ENCODE results near the gene C1orf56.
A peak's percentile ranks its signal among the peaks of the same experiment; 100 is the strongest.

Gene C1orf56

DNA sequence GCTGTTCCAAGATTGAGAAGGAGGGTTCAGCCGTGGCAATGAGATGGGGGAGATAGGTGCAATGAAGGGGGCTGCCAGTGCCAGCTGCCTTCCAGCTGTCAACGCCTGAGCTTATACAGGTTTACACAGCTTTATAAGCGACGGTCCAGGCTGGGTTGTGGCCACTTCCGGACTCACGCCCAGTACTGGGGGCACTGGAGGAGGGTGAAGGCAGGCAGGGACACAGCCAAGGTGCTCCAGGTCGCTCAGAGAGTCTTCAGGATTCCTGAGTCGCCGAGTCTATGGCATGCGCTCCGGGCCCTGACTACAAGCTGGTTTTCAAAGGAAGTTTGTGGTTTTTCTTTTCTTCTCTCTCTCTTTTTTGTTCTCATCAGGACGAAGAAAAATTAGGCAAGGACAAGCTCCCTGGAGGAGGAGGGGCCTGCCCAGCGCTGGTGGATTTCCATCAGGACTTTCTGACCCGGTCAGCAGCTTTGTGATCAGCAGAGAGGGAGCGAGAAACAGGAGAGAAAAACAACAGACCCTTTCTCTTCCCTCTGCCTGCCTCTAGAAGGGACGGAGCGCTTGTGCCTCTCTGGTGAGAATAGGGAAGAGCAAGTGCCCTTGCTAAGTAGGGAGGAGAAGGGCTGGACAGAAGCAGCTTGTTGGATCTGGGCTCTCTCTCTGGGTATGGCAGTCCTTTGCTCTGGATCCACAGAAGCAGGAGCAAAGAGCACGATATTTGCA, 41.1 kb upstream of the C1orf56 start, which contains the start of gene MINDY1:
MINDY1 (minus strand) TSS at position 576 of the 726 bp plus-strand sequence. CDS start 4,285 bp downstream, outside the sequence.
- DNase-seq (ENCODE audit: insufficient read length, low spot score): no peak
- peak; percentile 47 for TF ChIP-seq SPI1 (IDR thresholded peaks at IDR 0.05; ENCODE audit: low read depth, low read length)
- TF ChIP-seq TAF1 (IDR thresholded peaks at IDR 0.05; ENCODE audit: low read depth, low read length): no peak; the same call in 1 of the 2 replicates
- peak; percentile 9 for FAIRE-seq

DNA sequence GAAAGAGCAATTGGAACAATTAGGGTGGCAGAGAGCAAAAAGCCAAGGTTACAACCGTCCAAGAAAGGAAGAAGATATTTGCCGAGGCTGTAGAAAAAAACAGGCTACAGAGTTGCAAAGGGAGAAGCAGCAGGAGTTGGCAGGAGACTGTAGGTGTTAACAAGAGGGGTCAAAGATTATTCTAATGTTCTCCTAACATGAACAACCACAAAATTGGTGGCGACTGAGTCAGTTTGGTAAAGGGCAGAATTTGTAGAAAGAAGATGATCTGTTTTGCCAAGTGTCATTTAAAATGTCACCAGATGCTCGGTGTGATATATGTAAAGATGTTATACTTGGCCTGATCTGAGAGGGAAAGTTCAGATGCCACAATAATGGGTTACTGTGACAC, 39.7 kb upstream of the C1orf56 start:
- FAIRE-seq: no peak
- TF ChIP-seq PAX5 (IDR thresholded peaks at IDR 0.05; ENCODE audit: insufficient read depth, low read length, severe bottlenecking): no peak
- no peak for TF ChIP-seq SPI1 (IDR thresholded peaks at IDR 0.05; ENCODE audit: low read depth, low read length)
- no peak for TF ChIP-seq POLR2A (IDR thresholded peaks at IDR 0.05; ENCODE audit: low read depth, low read length)
- TF ChIP-seq POLR2AphosphoS5 (IDR thresholded peaks at IDR 0.05; ENCODE audit: low read depth, low read length): no peak
- no peak for TF ChIP-seq TAF1 (IDR thresholded peaks at IDR 0.05; ENCODE audit: low read depth, low read length)
- no peak for TF ChIP-seq POU2F2 (IDR thresholded peaks at IDR 0.05; ENCODE audit: low read depth, low read length)
- no peak for DNase-seq (ENCODE audit: insufficient read length, low spot score)

DNA sequence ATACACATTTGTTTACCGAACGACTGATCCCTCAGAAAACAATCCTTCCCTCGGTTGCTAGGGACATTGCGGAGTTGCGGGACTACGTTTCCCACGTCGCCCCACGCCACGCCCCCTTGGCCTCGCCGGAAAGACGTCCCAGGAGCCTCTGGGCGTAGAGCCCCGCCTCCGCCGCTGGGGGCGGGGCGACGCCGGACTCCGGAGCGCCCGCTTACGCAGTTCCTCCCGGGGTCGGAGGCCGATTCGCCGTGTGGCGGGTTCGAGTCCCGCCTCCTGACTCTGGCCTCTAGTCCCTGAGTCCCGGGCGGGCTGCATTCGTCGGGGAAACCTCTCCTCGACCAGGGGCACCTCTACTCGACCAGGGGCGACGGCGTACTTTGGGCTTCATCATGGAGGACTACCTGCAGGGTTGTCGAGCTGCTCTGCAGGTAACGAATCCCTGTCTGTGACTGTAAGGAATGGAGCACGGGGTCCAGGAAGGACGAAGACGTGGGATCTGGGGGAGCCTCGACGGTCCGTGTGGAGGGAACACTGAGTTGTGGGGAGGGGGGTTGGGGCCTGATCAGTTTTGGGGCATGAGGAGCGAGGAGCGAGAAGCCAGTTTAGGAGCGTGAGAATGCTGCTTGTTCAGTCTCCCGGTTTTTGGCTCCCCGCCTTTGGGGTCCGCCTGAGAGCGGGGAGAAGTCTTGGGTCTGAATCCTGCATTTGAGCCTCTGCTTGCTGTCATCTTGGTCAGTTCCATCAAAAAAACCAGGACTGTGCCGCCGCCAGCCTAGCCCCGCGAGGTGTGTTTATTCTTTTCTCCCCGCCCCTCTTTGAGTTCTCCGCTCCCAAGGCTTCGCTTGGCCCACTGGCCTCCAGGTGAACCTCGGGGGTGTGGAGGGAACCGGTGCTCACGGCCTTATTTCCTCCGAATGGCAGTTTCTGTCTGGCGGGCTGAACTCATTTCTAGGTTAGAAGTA, 39.0 kb upstream of the C1orf56 start, which contains the start of gene PRUNE1:
PRUNE1 (plus strand) TSS at position 206 of the 962 bp plus-strand sequence; CDS start at position 390, 184 bp downstream.
- FAIRE-seq (peak; percentile 95), DNase-seq (ENCODE audit: insufficient read length, low spot score) (peak; percentile 93)
- TF ChIP-seq POLR2AphosphoS5 (IDR thresholded peaks at IDR 0.05; ENCODE audit: low read depth, low read length) (no peak), SPI1 (IDR thresholded peaks at IDR 0.05; ENCODE audit: low read depth, low read length) (peak; percentile 72)

DNA sequence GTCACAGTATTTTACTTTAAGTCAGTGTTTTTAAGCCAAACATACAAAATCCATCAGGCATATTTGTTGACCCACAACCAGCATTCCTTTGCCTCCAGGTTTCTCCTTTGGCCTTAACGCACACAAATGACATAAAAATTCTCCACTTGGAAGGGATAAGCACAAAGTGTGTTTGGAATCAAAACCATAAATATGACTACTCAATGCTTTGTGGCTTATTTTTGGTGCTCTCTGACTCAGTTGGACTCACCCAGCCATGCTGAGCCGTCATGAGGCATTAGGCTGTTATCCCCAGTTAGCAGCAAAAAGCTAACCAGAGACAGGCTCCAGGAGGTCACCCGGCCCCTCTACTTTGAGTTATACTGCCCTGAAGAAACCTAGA, 38.4 kb upstream of the C1orf56 start:
- FAIRE-seq: peak; percentile 13

DNA sequence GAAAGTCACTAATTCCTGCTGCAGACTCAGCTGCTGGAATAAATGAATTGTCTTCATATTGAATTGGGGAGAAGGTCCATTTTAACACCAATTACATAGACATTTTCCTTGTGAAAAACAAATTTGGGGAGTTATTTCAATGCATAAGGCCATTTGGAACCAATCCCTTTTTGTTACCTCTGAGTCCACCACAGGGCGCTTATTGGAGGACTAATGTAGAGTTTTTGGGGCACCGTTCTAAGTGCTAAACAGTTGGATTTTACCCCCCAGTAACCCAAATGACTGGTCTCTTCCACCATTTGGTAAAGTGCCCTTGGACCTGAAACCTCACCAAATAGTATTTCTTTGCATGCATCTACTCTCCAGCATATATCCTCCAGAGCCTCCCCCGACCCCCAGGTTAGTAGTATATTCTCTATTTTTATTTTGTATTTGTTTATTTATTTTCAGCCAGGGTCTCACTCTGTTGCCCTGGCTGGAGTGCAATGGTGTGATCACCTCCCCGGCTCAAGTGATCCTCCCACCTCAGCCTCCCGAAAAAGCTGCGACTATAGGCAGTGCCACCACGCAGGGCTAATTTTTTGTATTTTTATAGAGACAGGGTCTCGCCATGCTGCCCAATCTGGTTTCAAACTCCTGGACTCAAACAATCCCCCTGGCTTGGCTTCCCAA, 37.7 kb upstream of the C1orf56 start:
- FAIRE-seq (no peak), DNase-seq (ENCODE audit: insufficient read length, low spot score) (no peak)
- TF ChIP-seq POU2F2 (IDR thresholded peaks at IDR 0.05; ENCODE audit: low read depth, low read length) (no peak), PAX5 (IDR thresholded peaks at IDR 0.05; ENCODE audit: insufficient read depth, low read length, severe bottlenecking) (no peak), POLR2AphosphoS5 (IDR thresholded peaks at IDR 0.05; ENCODE audit: low read depth, low read length) (no peak), SPI1 (IDR thresholded peaks at IDR 0.05; ENCODE audit: low read depth, low read length) (no peak), POLR2A (IDR thresholded peaks at IDR 0.05; ENCODE audit: low read depth, low read length) (no peak), TAF1 (IDR thresholded peaks at IDR 0.05; ENCODE audit: low read depth, low read length) (no peak)

More for the DNA sequence above, 38.4 kb upstream of the C1orf56 start:
- DNase-seq (ENCODE audit: insufficient read length, low spot score): no peak
- TF ChIP-seq TAF1 (IDR thresholded peaks at IDR 0.05; ENCODE audit: low read depth, low read length) (no peak), POLR2A (IDR thresholded peaks at IDR 0.05; ENCODE audit: low read depth, low read length) (no peak), POU2F2 (IDR thresholded peaks at IDR 0.05; ENCODE audit: low read depth, low read length) (no peak), SPI1 (IDR thresholded peaks at IDR 0.05; ENCODE audit: low read depth, low read length) (no peak), POLR2AphosphoS5 (IDR thresholded peaks at IDR 0.05; ENCODE audit: low read depth, low read length) (no peak), PAX5 (IDR thresholded peaks at IDR 0.05; ENCODE audit: insufficient read depth, low read length, severe bottlenecking) (no peak)

DNA sequence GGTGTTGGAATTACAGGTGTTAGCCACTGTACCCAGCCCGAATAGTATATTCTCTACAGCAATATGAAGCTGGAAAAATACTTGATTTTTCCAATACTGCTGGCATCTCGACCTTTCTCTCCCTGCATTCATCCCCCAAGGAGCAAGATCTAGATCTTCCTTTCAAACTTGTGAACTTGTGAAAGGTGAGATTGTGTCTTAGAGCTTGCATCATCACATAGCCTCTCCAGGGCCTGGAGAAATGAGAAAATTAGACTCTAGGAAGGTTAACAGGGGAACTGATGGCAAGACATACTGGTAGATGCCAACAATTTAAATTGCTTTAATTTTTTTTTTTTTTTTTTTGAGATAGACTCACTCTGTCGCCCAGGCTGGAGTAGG, 37.2 kb upstream of the C1orf56 start:
- DNase-seq (ENCODE audit: insufficient read length, low spot score) (no peak), FAIRE-seq (no peak)
- TF ChIP-seq POLR2AphosphoS5 (IDR thresholded peaks at IDR 0.05; ENCODE audit: low read depth, low read length): no peak
- TF ChIP-seq POLR2A (IDR thresholded peaks at IDR 0.05; ENCODE audit: low read depth, low read length): no peak
- no peak for TF ChIP-seq TAF1 (IDR thresholded peaks at IDR 0.05; ENCODE audit: low read depth, low read length)
- no peak for TF ChIP-seq SPI1 (IDR thresholded peaks at IDR 0.05; ENCODE audit: low read depth, low read length)
- TF ChIP-seq PAX5 (IDR thresholded peaks at IDR 0.05; ENCODE audit: insufficient read depth, low read length, severe bottlenecking): no peak
- TF ChIP-seq POU2F2 (IDR thresholded peaks at IDR 0.05; ENCODE audit: low read depth, low read length): no peak

DNA sequence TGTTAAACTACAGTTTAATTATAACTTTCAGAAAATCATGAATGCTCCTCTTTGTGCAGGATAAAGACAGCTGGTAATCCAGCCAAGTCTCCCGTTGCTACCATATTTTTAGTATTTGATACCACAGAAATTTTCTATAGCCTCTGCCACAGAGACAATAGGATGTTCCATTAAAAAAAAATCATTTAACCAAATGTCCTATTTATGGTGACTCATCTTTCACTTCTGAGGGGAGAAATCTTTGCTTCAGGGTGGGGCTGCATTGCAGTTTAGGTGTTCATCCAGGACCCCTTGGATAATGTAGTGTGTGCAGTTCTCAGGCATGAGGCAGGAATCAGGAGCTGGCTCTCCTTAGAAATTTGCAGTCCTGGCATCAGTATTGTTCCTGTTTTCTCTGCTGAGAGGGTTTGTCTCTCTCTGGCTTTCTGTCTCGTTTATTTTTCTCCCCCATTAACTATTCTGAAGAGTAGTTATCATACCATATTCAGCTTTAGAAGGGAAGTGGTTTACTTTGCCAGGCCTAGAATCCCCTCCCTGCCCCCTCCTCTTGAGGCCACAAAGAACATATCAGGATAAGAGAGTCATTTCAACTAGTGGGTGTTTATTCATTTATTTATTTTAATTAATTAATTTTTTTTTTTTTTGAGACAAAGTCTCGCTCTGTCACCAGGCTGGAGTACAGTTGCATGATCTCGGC, 36.2 kb upstream of the C1orf56 start:
- FAIRE-seq (no peak), DNase-seq (ENCODE audit: insufficient read length, low spot score) (no peak)
- TF ChIP-seq PAX5 (IDR thresholded peaks at IDR 0.05; ENCODE audit: insufficient read depth, low read length, severe bottlenecking) (no peak), SPI1 (IDR thresholded peaks at IDR 0.05; ENCODE audit: low read depth, low read length) (no peak), POU2F2 (IDR thresholded peaks at IDR 0.05; ENCODE audit: low read depth, low read length) (no peak), TAF1 (IDR thresholded peaks at IDR 0.05; ENCODE audit: low read depth, low read length) (no peak), POLR2AphosphoS5 (IDR thresholded peaks at IDR 0.05; ENCODE audit: low read depth, low read length) (no peak), POLR2A (IDR thresholded peaks at IDR 0.05; ENCODE audit: low read depth, low read length) (no peak)

DNA sequence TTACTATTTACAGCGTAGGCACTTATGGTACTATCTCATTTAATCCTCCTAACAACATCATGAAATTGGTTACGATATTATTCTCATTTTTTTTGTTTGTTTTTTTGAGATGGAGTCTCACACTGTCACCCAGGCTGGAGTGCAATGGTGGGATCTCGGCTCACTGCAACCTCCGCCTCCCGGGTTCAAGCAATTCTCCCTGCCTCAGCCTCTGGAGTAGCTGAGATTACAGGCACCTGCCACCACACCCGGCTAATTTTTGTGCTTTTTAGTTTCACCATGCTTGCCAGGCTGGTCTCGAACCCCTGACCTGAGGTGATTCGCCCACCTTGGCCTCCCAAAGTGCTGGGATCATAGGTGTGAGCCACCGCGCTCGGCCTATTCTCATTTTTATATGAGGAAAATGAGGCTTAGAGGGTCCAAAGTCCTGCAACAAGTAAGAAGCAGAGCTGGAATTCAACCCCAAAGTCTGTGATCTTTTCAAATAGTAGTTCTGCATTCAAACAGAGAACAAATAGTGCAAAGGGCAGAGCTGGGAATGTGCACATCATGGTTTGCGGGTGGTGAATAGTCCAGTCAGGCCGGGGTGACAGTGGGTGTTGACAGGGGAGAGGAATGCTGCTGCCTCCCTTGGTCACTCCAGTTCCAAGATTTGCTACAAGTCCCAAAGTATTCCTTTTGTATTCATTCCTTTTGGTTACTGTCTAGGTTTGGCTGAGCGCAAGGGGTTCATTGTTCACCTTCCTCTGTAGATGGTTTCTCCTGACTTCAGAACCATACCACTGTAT, 34.7 kb upstream of the C1orf56 start:
- FAIRE-seq: no peak
- DNase-seq (ENCODE audit: insufficient read length, low spot score): no peak
- no peak for TF ChIP-seq SPI1 (IDR thresholded peaks at IDR 0.05; ENCODE audit: low read depth, low read length)
- no peak for TF ChIP-seq POLR2AphosphoS5 (IDR thresholded peaks at IDR 0.05; ENCODE audit: low read depth, low read length)
- no peak for TF ChIP-seq POU2F2 (IDR thresholded peaks at IDR 0.05; ENCODE audit: low read depth, low read length)
- TF ChIP-seq PAX5 (IDR thresholded peaks at IDR 0.05; ENCODE audit: insufficient read depth, low read length, severe bottlenecking): no peak
- TF ChIP-seq POLR2A (IDR thresholded peaks at IDR 0.05; ENCODE audit: low read depth, low read length): no peak
- no peak for TF ChIP-seq TAF1 (IDR thresholded peaks at IDR 0.05; ENCODE audit: low read depth, low read length)
